ENCODE measurements around the gene RFTN1.

DNA sequence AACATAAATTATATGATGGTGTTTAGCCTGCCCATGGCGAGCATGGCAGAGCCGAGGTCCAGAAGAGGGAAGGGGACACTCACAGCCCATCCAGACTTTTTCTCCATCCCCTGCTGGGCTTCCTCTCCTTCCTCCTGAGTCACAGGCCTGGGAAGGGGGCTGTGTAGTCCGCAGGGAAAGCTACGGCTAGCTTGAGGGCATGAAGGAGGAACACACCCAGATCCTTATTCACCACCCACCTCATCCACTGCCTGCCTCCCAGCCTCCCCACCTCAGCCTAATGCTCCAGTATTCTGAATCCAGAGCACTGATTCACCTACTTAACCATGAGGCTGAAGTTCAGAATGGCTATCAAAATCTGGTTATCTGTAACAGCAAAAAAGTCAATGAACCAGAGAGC, 150.7 kb downstream of the RFTN1 start:
- TF ChIP-seq, protein P1, sequence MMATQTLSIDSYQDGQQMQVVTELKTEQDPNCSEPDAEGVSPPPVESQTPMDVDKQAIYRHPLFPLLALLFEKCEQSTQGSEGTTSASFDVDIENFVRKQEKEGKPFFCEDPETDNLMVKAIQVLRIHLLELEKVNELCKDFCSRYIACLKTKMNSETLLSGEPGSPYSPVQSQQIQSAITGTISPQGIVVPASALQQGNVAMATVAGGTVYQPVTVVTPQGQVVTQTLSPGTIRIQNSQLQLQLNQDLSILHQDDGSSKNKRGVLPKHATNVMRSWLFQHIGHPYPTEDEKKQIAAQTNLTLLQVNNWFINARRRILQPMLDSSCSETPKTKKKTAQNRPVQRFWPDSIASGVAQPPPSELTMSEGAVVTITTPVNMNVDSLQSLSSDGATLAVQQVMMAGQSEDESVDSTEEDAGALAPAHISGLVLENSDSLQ (IDR thresholded peaks at IDR 0.05), result no peak
- TF ChIP-seq TARDBP (IDR thresholded peaks at IDR 0.05), result no peak
- no peak for TF ChIP-seq BHLHE40 (IDR thresholded peaks at IDR 0.05; ENCODE audit: borderline replicate concordance)
- TF ChIP-seq LEF1 (IDR thresholded peaks at IDR 0.05; ENCODE audit: borderline replicate concordance), result no peak
- TF ChIP-seq HDGF (IDR thresholded peaks at IDR 0.05; ENCODE audit: borderline replicate concordance), result no peak
- TF ChIP-seq SP1 (IDR thresholded peaks at IDR 0.05), result no peak
- no peak for TF ChIP-seq SUZ12 (IDR thresholded peaks at IDR 0.05)
- no peak for TF ChIP-seq ZNF384 (IDR thresholded peaks at IDR 0.05)
- no peak for TF ChIP-seq FOXA1 (IDR thresholded peaks at IDR 0.05)
- no peak for TF ChIP-seq ELF4 (IDR thresholded peaks at IDR 0.05)
- TF ChIP-seq NFRKB (IDR thresholded peaks at IDR 0.05), result no peak

Measured in HEK293T (cell line).